GM12874 (cell line): Measurements from ENCODE around the gene SMC3.

ENCODE experiments used
- CTCF ChIP-seq: IDR thresholded peaks from 2 replicates; pipeline ENCODE4 v1.5.1; 2011; ENCODE audit warnings: low read depth, mild to moderate bottlenecking, control low read depth, low read length, moderate library complexity; ENCODE audit not compliant: insufficient read depth

Gene SMC3

GRCh38 chr10:110632591-110633215 is 65.2 kb downstream of the SMC3 start:
- TF ChIP-seq CTCF: no peak

GRCh38 chr10:110634527-110635209 is 67.2 kb downstream of the SMC3 start:
- TF ChIP-seq CTCF: no peak

GRCh38 chr10:110636572-110636931 is 69.1 kb downstream of the SMC3 start:
- TF ChIP-seq CTCF: no peak

GRCh38 chr10:110636932-110637557 is 69.5 kb downstream of the SMC3 start:
- TF ChIP-seq CTCF: no peak

GRCh38 chr10:110637558-110638053 is 70.1 kb downstream of the SMC3 start:
- TF ChIP-seq CTCF: no peak

- no peak for TF ChIP-seq CTCF
These were observed 70.8 kb downstream of the SMC3 start for GRCh38 chr10:110638319-110638718.

- TF ChIP-seq CTCF: no peak
These were observed 73.8 kb downstream of the SMC3 start for GRCh38 chr10:110641256-110641655.
